ENCODE results near the gene SLC35F4.

The SLC35F4 gene

GRCh38 chr14:57848353-57848752, 17.5 kb downstream of the SLC35F4 start:
- no peak for DNase-seq (ENCODE audit: low spot score)

- DNase-seq (ENCODE audit: low spot score), result no peak
Measured at GRCh38 chr14:57847706-57848105, 18.2 kb downstream of the SLC35F4 start.

DNA sequence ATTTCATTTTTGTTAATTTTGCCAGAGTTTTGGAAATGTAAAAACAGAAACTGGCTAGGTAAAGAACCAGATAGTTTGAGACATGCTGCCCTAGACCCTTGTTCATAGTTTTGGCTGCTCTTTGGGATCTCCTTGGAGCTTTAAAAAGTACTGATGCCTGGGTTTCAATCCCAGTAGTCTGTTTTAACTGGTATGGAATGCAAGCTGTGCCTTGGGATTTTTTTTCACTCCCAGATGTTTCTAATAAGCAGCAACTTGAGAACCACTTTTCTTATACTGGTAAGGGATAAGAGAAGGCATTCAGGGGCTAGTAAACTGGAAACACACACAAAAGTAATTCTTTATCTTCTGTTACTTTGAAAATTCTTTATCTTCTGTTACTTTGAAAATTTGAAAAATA, 18.8 kb downstream of the SLC35F4 start:
- DNase-seq (ENCODE audit: low spot score), result no peak

GRCh38 chr14:57846596-57846995, 19.3 kb downstream of the SLC35F4 start:
- no peak for DNase-seq (ENCODE audit: low spot score)

GRCh38 chr14:57845802-57846531, 19.9 kb downstream of the SLC35F4 start:
- no peak for DNase-seq (ENCODE audit: low spot score)

DNA sequence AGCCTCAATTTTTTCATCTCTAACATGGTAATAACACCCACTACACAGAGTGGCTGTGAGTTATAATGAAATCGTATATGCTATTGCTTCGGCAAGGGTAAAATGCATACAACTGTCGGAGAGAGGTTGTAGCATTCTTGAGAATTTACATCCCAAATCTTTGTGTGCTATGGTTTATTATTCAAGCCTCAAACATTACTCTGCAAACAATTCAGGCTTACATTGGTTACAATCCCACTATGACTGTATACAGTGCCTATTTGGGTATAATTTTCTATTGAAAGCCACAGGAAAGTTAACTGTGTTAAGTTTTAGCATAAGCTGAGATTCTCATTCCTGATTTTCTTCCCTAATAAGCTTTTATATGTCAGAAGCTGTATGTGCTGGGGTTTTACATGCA, 20.6 kb downstream of the SLC35F4 start:
- no peak for DNase-seq (ENCODE audit: low spot score)

- DNase-seq (ENCODE audit: low spot score), result no peak
Measured at GRCh38 chr14:57837267-57837666, 28.6 kb downstream of the SLC35F4 start.

- no peak for DNase-seq (ENCODE audit: low spot score)
Measured at GRCh38 chr14:57835766-57836165, 30.1 kb downstream of the SLC35F4 start.

DNA sequence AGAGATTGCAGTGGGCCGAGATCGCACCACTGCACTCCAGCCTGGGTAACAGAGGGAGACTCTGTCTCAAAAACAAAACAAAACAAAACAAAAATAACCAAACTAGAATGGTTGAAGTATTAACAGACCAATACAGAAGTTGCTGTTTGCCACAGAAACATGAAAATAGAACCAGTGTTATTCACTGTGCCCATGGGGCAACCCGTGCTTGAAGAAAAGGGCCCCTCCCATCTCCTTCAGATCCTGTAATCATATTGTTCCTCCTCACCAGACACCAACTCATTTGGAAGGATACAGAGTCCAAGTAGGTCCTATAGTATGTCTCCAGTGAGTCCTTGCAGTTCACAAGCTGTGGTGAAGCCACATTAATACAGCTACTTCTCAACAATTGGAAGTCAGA, 30.9 kb downstream of the SLC35F4 start:
- no peak for DNase-seq (ENCODE audit: low spot score)

GRCh38 chr14:57834001-57834598, 31.8 kb downstream of the SLC35F4 start:
- no peak for DNase-seq (ENCODE audit: low spot score)

DNA sequence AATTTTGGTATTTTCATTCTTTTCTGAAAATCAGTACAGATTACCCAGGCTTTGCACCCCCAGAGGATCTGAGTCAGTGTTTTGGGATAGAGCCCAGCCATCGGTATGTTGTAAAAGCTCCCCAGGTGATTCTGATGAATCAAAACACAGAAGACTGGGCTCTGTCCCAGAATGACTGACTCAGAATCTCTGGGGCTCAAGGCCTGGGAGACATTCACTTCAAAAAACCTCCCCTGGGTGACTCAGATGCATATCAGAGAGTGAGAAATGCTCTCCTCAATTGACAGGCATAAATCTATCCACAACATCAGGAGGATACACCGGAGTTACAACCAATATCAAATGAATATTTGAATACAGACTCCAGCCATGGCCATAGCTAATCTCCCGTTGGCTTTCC, 32.6 kb downstream of the SLC35F4 start:
- DNase-seq (ENCODE audit: low spot score), result no peak

DNA sequence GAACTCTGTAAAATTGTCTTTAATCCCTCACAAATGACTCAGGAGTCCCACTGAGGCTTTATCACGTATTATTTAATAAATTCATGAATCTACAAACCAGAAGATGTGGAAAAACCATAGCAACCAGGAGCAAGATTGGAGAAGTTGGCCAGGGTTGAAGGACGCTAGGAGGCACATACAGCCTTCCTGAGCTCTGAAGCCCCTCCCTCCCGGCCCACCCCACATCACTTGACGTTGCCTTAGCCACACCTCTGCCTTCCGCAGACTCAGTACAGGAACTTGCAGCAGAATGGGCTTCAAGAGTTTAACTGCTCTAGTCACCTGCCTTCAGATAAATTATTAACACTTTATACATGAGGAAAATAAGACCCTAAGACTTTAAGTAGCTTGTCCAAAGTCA, 33.9 kb downstream of the SLC35F4 start:
- no peak for DNase-seq (ENCODE audit: low spot score)

GRCh38 chr14:57828713-57829112, 37.2 kb downstream of the SLC35F4 start:
- DNase-seq (ENCODE audit: low spot score), result no peak

- DNase-seq (ENCODE audit: low spot score), result no peak
Measured at GRCh38 chr14:57823015-57823660, 42.8 kb downstream of the SLC35F4 start.

- DNase-seq (ENCODE audit: low spot score), result no peak
Measured at GRCh38 chr14:57822081-57822480, 43.8 kb downstream of the SLC35F4 start.

GRCh38 chr14:57820581-57820980, 45.3 kb downstream of the SLC35F4 start:
- no peak for DNase-seq (ENCODE audit: low spot score)

- no peak for DNase-seq (ENCODE audit: low spot score)
Measured at GRCh38 chr14:57818511-57818910, 47.4 kb downstream of the SLC35F4 start.

GRCh38 chr14:57816568-57817284, 49.2 kb downstream of the SLC35F4 start:
- DNase-seq (ENCODE audit: low spot score), result no peak

DNA sequence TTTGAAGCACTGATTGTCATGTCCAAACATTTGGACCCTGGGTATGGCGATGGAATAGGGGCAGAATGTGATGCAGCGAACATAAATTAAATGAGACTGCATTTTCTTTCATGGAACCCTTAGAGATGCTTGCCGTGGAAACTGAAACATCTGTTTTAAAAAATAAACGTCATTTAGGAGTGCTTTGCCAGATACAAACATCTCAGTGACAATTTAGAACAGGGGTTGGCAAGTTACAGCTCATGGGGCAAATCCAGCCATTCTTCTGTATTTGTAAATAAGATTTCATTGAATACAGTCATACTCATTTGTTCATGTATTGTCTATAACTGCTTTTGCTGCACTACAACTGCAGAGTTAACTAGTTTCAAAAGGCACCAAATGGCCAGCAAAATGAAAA, 51.2 kb downstream of the SLC35F4 start:
- no peak for DNase-seq (ENCODE audit: low spot score)

GRCh38 chr14:57812741-57813140, 53.2 kb downstream of the SLC35F4 start:
- no peak for DNase-seq (ENCODE audit: low spot score)

- DNase-seq (ENCODE audit: low spot score), result no peak
Measured at GRCh38 chr14:57811998-57812546, 53.8 kb downstream of the SLC35F4 start.

GRCh38 chr14:57809808-57810207, 56.1 kb downstream of the SLC35F4 start:
- no peak for DNase-seq (ENCODE audit: low spot score)

DNA sequence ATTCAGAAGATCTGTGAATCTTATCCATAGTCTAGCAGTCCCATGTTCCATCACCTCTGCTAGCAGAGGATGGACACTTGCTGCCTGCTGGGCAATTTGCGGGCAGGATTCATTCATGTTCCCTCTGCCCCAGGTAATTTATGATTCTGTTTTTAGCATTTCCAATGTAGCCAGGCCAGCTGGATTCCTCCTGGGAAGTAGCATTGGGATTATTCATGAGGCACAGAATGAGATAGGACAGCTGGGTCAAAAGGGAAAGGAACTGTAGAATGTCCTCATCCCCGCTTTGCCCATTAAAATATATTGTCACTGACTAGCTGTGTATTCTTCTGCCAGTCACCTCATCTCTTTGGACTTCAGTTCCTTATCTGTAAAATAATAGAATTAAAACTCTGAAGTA, 68.7 kb downstream of the SLC35F4 start:
- no peak for DNase-seq (ENCODE audit: low spot score)
